Nephron progenitor cell (in vitro differentiated cells): ENCODE measurements around the gene KLHDC8B.

ENCODE experiments used
- DNase-seq: peaks from one replicate; pipeline ENCODE4 v3.0.0; 2021
- H3K27ac Mint-ChIP-seq: 2 replicates; pipeline ENCODE4 v1.8.0; 2021; ENCODE audit warnings: mild to moderate bottlenecking, moderate library complexity, mixed read lengths
- H3K27me3 Mint-ChIP-seq: 2 replicates; pipeline ENCODE4 v1.8.0; 2021; ENCODE audit warnings: mild to moderate bottlenecking, low read depth, mixed read lengths; ENCODE audit not compliant: poor library complexity
- H3K36me3 Mint-ChIP-seq: 2 replicates; pipeline ENCODE4 v1.8.0; 2021; ENCODE audit warnings: low read depth, mixed read lengths
- H3K4me1 Mint-ChIP-seq: 2 replicates; pipeline ENCODE4 v1.8.0; 2021; ENCODE audit warnings: mixed read lengths
- H3K4me3 Mint-ChIP-seq: 2 replicates; pipeline ENCODE4 v1.8.0; 2021; ENCODE audit warnings: mild to moderate bottlenecking, moderate library complexity, mixed read lengths
- H3K9me3 Mint-ChIP-seq: 2 replicates; pipeline ENCODE4 v1.8.0; 2021; ENCODE audit warnings: mild to moderate bottlenecking, moderate library complexity, mixed read lengths
- TF ChIP-seq, protein P1 (sequence below): fragments of 200-600 bp; sonication (generic); IDR thresholded peaks from 2 replicates; pipeline ENCODE4 v1.5.0; 2021; ENCODE audit warnings: antibody characterized with exemption

Gene KLHDC8B

DNA sequence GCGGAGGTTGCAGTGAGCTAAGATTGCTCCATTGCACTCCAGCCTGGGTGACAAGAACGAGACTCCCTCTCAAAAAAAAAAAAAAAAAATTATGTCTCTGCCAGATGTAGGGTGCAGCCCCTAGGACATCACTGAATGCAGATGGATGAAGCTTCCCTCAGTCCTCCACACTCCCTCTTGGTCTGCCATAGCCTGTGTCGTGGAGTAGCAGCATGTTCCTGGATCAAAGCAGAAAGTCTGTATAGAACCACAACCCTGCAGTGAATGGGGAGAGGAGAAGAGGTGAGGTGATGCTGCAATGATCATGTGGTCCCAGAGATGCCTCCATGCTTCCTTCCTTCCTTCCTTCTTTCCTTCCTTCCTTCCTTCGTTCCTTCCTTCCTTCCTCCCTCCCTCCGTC lies 23.2 kb upstream of the KLHDC8B start:
- no peak for DNase-seq
- Mint-ChIP-seq H3K27ac (no peak overlapping the region), H3K27me3 (peaks cover 15% of the 10 kb centered on the region), H3K4me1 (no peaks in the 10 kb centered on the region), H3K9me3 (no peaks in the 10 kb centered on the region), H3K4me3 (no peak overlapping the region), H3K36me3 (no peaks in the 10 kb centered on the region)
- TF ChIP-seq, protein P1, sequence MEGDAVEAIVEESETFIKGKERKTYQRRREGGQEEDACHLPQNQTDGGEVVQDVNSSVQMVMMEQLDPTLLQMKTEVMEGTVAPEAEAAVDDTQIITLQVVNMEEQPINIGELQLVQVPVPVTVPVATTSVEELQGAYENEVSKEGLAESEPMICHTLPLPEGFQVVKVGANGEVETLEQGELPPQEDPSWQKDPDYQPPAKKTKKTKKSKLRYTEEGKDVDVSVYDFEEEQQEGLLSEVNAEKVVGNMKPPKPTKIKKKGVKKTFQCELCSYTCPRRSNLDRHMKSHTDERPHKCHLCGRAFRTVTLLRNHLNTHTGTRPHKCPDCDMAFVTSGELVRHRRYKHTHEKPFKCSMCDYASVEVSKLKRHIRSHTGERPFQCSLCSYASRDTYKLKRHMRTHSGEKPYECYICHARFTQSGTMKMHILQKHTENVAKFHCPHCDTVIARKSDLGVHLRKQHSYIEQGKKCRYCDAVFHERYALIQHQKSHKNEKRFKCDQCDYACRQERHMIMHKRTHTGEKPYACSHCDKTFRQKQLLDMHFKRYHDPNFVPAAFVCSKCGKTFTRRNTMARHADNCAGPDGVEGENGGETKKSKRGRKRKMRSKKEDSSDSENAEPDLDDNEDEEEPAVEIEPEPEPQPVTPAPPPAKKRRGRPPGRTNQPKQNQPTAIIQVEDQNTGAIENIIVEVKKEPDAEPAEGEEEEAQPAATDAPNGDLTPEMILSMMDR = no peak

DNA sequence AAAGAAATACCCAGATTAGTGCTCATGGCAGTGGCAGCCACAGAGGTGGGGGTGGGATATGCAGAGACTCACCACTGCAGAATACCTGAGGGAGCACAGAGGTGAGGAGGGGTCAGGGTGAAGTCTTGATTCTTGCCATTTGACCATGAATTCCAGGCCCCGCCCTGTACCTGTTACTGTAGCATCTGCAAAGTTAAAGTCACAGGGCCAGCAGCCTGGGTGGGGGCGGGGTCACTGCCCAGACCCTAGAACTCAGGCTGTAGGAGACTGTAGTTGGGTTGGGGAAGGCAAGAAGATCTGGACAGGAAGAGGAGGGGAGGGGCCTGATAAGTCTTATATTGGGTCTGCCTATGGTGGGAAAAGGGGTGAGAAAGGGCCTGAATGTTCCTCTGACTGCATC lies 19.8 kb upstream of the KLHDC8B start:
- H3K4me3 Mint-ChIP-seq = no peak overlapping the region
- peak overlapping the region; percentile 34 for H3K27ac Mint-ChIP-seq
- H3K9me3 Mint-ChIP-seq = no peaks in the 10 kb centered on the region
- H3K36me3 Mint-ChIP-seq = no peaks in the 10 kb centered on the region
- TF ChIP-seq, protein P1 = no peak
- DNase-seq = no peak
- H3K4me1 Mint-ChIP-seq = no peaks in the 10 kb centered on the region
- peaks cover 13% of the 10 kb centered on the region for H3K27me3 Mint-ChIP-seq

DNA sequence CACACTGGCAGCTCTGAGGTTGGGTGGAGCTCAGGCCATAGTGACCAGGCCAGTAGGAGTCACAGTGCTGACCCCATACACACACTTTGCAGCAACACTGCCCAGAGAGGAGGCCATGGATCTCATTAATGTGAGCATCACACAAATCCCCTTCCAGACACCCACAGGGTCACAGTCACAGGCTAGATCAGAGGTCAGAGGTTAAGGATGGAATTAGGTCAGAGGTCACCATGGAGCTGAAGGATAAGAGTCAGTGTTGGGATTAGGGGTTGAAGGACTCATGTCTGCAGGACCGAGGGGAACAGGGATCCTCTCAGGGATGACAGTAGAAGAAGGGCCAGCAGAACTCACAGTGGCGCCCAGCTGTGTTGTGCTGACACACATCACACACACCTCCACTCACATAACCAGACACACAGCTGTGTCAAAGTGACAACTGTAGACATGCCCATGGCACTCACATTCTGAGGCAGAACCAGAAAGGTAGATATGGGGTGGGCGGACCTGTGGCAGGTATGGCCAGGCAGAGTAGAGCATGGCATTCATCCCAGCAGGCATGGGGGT lies 18.0 kb upstream of the KLHDC8B start:
- DNase-seq = no peak
- peaks cover 13% of the 10 kb centered on the region for H3K27me3 Mint-ChIP-seq
- H3K4me1 Mint-ChIP-seq = peaks cover 5% of the 10 kb centered on the region
- H3K9me3 Mint-ChIP-seq = no peaks in the 10 kb centered on the region
- no peak overlapping the region for H3K4me3 Mint-ChIP-seq
- H3K27ac Mint-ChIP-seq = peak overlapping the region; percentile 17
- TF ChIP-seq, protein P1 = no peak
- H3K36me3 Mint-ChIP-seq = no peaks in the 10 kb centered on the region

DNA sequence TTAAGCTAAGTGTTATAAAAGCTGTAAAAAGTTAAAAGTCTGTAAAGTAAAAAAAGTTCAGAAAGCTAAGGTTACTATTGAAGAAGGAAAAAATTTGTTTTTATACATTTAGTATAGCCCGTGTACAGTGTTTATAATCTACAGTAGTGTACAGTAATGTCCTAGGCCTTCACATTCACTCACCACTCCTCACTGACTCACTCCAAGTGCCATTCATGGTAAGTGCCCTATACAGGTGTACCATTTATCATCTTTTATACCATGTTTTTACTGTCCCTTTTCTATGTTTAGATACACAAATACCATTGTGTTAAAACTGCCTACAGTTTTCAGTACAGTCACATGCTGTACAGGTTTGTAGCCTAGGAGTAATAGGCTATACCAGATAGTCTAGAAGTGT lies 14.1 kb upstream of the KLHDC8B start:
- H3K9me3 Mint-ChIP-seq = no peaks in the 10 kb centered on the region
- no peak overlapping the region for H3K27ac Mint-ChIP-seq
- peaks cover 3% of the 10 kb centered on the region for H3K27me3 Mint-ChIP-seq
- H3K36me3 Mint-ChIP-seq = peaks cover 4% of the 10 kb centered on the region
- no peak for DNase-seq
- peaks cover 10% of the 10 kb centered on the region for H3K4me1 Mint-ChIP-seq
- no peak overlapping the region for H3K4me3 Mint-ChIP-seq
- TF ChIP-seq, protein P1 = no peak

DNA sequence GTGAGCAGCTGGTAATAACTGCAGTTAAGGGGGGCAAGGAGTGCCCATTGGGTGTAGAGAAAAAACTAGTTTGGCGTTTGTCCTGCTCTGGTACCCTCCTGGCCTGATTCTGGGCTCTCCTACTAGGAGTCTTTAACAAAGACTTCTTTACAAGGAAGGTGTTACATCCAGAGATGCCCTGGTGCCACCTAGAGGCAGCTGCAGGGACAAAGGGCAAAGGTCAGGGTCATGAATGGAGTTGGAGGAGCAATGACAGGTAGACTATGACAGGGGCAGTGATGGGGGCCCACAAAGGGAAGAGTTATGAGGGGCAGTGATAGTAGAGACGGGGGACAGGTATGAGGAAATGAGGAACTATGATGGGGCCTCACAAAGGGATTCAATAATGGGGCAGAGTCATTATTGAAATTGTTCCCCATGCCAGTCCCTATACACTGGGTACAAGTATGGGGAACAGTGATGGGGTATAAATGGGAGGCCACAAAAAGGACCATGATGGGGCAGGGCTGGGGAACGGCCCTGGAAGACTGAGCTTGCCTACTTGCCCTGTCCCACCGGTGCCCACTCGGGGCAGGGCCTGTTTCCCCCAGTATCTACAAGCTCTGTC lies 13.2 kb upstream of the KLHDC8B start:
- H3K4me1 Mint-ChIP-seq = peaks cover 10% of the 10 kb centered on the region
- H3K9me3 Mint-ChIP-seq = no peaks in the 10 kb centered on the region
- no peak overlapping the region for H3K4me3 Mint-ChIP-seq
- DNase-seq = peak; percentile 48
- TF ChIP-seq, protein P1 = peak; percentile 44
- peak overlapping the region; percentile 87 for H3K27ac Mint-ChIP-seq
- H3K36me3 Mint-ChIP-seq = peaks cover 4% of the 10 kb centered on the region
- H3K27me3 Mint-ChIP-seq = peaks cover 3% of the 10 kb centered on the region

DNA sequence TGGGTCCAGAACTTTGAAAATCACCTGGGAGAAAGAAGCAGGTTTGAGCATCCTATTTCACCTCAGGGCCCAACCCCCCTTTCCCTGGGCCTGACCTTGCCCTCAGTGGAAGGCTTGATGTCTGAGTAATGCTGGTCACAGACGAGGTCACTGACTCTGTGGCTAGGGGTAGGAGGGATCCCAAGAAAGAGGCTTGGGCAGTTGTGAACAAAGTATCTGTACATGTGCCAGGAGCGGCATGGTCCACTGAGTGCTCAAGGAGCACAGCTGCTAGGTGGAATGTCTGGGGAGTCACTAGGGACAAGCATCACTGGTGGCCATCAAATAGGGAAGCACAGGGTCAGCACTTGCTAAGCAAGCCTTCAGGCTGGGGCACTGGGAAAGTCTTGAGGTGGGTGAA lies 12.6 kb upstream of the KLHDC8B start:
- peaks cover 7% of the 10 kb centered on the region for H3K36me3 Mint-ChIP-seq
- peak overlapping the region; percentile 87 for H3K27ac Mint-ChIP-seq
- no peaks in the 10 kb centered on the region for H3K27me3 Mint-ChIP-seq

More for the DNA sequence above, 12.6 kb upstream of the KLHDC8B start:
- TF ChIP-seq, protein P1 = no peak
- DNase-seq = no peak
- peaks cover 10% of the 10 kb centered on the region for H3K4me1 Mint-ChIP-seq
- no peak overlapping the region for H3K4me3 Mint-ChIP-seq
- H3K9me3 Mint-ChIP-seq = no peaks in the 10 kb centered on the region
